HG03432 (cell line): ENCODE results near the gene CISH.
A peak's percentile ranks its signal among the peaks of the same experiment; 100 is the strongest.

ENCODE experiments used
- ATAC-seq: cut with Tn5 transposase; IDR thresholded peaks from one replicate; pipeline ENCODE4 v1.9.1; 2021; ENCODE audit warnings: mild to moderate bottlenecking, moderate library complexity; ENCODE audit not compliant: unreplicated experiment

CISH gene

DNA sequence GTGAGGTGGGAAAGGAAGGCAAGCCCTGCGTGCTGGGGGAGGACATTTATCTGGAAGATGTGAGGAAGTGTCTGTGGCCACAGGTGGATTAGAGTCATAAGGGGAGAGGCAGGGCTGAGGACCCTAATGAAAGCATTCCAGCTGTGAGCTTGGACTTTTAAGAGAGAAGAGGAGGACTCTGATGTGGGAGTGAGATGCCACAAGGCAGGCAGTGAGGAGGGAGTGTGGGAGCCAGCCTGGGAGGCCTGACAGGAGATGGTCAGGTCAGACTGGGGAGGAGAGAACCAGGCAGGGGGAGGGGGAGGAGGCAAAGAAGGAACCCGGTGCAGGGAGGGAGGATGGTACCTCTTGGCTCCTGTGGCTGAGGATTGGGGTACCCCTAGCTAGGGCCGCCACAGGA, 26.4 kb upstream of the CISH start:
- no peak for ATAC-seq

DNA sequence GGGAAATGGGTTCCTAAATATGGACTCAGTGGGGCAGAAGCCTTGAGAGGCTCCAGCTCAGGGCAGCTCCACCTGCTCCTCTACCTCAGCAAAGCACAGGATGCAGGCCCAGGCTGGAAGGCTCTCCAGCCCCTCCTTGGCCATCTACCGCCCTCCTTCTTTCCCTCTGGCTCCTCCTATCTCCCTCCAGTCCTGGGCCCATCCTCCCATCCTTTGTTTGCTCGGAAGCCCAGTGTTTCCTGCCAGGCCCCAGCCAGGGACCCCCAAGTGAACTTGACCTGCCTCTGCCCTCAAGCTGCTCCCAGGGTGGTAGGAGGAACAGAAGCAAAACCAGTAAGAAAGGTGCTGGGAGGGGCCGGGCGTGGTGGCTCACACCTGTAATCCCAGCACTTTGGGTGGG, 25.4 kb upstream of the CISH start:
- no peak for ATAC-seq

DNA sequence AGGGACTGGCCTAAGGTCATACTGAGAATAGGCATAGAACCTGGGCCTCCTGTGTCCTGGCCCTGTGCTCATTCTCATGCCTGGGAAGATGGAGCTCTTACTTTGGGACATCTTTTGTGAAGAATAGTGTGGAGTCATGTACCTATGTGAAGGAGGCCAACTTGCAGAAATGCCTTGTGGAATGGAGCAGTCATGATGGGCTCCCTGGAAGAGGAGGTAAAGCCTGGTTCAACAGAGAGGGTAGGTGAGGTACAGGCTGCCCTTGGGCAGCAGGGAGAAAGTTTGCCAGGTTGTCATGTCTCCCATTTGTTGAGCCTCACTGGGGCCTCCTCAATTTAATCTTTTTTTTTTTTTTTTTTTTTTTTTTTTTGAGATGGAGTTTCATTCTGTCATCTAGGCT, 23.5 kb upstream of the CISH start:
- ATAC-seq = no peak

DNA sequence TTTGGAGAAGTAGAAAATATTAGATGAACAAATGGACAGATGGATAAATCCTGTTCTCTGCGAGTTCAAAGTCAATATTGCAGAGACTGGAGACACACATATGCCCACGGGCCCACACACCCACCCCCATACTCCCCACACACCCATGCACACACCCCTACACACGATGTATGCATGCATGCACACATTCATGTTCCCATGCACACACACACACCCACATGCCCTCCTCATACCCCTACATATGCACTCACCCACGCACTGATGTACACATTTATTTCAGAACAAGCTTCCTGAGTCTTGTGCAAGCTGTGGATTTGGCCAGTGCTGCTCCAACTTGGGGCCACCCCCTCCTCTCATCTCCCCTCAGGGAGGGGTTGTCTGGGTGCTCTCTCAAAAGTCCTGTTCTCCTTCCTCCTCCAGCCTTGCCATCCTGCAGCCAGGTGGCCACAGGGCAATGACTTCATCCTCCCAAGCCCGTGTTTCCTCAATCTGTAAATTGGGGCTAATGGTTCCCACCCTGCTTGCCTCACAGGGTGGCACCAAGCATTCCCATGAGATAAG, 21.7 kb upstream of the CISH start:
- ATAC-seq = no peak

DNA sequence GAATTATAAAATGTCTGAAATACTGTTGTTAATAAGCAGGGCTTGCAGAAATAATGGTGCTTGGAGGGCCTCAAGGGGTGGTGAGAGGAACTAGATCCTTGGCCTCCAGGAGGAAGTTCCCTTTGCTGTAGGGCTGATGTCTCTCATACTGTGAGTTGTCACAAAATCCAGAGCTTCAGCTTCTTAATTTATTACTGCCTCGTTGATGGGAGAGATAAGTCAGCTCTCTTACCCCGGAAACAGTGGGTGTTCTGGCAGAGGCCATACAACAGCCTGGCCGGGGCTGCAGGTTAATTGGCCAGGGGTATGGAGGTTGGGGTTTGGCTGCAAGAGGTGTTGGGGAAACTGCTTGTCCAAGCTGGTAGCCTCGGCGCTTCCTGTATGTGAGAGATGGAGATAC, 20.9 kb upstream of the CISH start:
- ATAC-seq = no peak

- ATAC-seq = no peak
Observed at GRCh38 chr3:50630877-50631276, 19.3 kb upstream of the CISH start.

- ATAC-seq = no peak
Observed at GRCh38 chr3:50630394-50630793, 18.8 kb upstream of the CISH start.

- ATAC-seq = no peak
Observed at GRCh38 chr3:50628601-50629000, 17.0 kb upstream of the CISH start.

GRCh38 chr3:50627407-50628051, 16.0 kb upstream of the CISH start:
- ATAC-seq = no peak

DNA sequence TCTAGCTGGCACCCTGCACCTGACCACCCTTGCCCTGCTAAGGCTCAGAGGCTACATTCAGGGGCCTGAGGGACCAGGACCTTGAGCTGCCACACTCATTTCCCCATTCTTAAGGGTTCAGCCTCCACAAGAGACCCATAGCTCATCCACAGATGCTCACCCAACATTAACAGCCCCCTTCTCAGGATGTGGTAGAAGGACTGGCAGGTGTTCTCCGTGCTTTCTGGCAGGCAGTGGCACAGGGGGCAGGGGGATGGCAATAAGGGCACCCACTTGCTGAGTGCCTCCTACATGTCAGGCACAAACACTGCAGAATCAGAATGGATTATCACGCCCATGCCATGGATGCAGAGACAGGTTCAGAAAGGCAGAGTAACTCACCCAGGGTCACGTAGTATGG, 14.8 kb upstream of the CISH start:
- no peak for ATAC-seq

GRCh38 chr3:50625231-50626182, 13.9 kb upstream of the CISH start:
- no peak for ATAC-seq

GRCh38 chr3:50624634-50625033, 13.1 kb upstream of the CISH start:
- no peak for ATAC-seq

DNA sequence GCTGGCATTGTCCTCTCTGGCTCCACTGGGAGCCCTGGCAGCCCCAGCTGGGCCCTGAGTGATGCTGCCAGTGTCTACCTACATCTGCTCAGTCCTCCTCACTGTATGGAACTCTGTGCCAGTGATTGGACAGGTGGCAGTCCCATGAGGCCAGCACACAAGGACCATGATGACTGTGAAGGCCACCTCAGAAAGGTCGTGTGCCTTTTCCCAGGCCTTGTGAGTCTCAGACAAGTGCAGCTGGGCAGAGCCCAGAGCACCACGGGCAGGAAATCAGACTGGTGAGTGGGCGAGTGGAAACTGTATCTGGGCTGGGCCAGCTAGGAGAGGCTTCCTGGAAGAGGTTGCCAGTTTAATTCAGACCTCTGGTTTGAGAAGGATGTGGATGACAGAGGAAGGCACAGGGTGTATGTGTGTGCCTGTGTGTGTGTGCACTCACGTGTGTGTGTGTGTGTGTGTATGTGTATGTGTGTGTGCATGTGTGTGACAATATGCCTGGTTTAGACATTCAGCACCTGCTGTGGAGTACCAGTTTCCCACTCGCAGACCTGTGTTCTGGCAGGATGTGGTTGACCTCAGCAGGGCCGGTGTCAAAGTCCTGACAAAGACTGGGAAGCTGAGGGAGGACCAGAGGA, 12.4 kb upstream of the CISH start:
- ATAC-seq = peak; percentile 54

DNA sequence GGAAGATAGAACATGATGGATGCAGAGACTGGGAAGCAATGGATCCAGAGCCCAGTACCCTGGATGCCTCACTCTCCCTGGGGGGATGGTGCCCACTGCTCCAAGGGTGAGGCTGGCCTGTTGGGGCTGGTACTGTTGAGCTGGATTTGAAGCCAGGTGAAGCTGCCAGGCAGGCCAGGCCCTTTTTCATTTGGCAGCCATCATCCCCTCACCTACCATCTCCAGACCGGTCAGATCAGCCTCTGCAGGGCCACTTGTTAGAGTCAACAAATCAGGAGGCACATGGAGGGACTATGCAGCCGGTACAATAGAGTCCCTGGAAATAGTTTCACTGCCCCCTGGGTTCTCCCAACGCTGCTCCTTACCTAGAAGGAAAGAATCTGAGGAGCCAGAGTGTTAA, 11.3 kb upstream of the CISH start:
- no peak for ATAC-seq

DNA sequence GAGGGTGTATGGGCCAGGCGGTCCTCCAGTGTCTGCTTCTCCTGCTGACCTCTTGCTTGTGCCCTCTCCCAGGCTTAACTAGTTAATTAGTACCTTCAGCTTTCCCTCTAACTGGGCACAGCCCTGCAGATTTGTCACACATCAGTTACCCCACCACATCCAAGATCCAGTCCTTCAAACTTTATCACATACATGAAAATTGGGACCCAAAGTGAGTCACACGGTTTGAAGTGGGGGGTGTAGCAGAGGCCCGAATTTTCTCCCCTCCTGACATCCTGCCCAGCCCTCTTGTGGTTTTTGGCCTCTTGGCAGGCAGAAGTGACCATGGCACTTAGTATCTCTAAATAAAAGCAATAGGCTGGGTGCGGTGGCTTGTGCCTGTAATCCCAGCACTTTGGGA, 9.2 kb upstream of the CISH start:
- ATAC-seq = no peak

DNA sequence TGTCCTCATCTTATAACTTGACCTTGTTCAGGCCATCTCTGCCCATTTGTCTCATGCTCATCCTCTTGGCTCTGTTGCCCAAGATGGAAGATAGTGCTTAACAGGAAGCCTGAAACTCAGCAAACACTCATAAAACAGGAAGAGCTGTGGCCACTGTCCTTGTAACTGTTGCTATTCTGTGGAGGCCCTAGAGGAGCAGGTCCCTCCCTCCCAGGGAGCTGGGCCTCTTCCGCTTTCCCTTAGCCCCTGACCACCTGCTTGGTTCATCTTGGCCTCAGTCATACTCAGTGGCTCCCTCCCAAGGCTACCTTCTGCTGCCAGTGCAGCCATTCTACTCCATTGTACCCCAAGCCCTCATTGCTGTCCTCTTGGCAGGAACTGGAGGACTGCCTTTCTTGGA, 8.8 kb upstream of the CISH start:
- no peak for ATAC-seq

DNA sequence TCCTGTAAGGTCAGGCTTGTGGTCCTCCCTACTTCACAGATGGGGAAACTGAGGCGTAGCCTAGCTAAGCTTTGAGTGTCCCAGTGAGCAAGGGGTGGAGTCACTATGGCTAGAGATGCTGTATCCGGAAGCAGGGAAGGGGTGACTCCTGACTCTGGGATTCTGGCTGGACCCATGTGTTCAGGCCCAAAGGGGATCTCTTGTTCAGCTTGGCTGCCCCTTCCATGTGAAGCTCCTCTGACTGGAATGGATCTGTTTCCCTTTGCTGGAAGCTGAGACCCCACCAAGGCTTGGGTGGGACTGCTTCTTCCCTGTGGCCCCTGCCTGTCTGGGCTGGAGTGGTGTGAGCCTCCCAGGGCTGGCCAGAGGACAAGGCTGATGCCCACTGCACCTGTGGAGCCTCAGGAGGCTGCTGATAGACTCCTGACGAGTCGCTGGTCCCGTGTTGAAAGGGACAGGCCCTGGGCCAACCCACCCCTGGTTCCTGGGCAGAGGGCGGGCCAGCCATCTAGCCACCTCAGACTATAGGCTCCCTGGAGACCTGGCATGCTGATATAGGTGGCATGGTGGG, 6.4 kb upstream of the CISH start:
- ATAC-seq = no peak

- peak; percentile 23 for ATAC-seq
Observed at GRCh38 chr3:50617096-50617791, 5.7 kb upstream of the CISH start, which contains the start of gene MAPKAPK3. MAPKAPK3 (plus strand) TSS chr3:50617151; CDS start chr3:50617566, 415 bp downstream.

DNA sequence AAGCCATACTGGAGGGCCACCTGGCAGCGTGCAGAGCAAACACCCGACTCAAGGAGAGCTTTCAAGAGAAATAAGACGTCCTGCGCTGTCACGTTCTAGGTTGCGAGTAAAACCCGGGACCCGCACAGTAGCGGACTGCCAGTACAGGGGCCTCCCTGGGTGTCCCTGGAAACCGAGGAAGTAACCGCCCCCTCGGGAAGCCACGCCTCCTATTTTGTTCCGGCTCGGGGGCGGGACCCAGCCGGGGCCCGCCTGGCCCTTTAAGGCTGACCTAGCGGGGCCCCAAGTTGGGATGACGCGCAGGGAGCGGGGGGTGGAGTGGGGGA, 5.2 kb upstream of the CISH start:
- peak; percentile 70 for ATAC-seq

GRCh38 chr3:50616003-50616769, 4.6 kb upstream of the CISH start:
- ATAC-seq = peak; percentile 30
